WTC11 (cell line): ENCODE results near the gene LDHD. TPM values are rescaled to one million over a fixed set of nuclear protein-coding genes. Genes with fewer than 3 reads are reported as not detected.

ENCODE experiments used
- ATAC-seq: fragments of 200-7000 bp; cut with Tn5 transposase; 2 replicates; pipeline ENCODE4 v1.10.0; 2021; ENCODE audit warnings: mild to moderate bottlenecking, moderate library complexity
- CTCF ChIA-PET: fragments of 300-600 bp; sonication (Branson Sonifier 250); formaldehyde crosslinking; loops from one replicate; lab custom pipeline; 2021; ENCODE audit warnings: antibody characterized with exemption; lab: Charles Lee
- POLR2A ChIA-PET: fragments of 350-600 bp; sonication (Branson Sonifier 250); formaldehyde crosslinking; loops from one replicate; lab custom pipeline; 2021; ENCODE audit warnings: antibody characterized with exemption; lab: Charles Lee
- DNase-seq: peaks from one replicate; pipeline ENCODE4 v3.0.0; 2021; ENCODE audit warnings: low spot score
- H3K27ac Mint-ChIP-seq: 2 replicates; pipeline ENCODE4 v1.8.0; 2021; ENCODE audit warnings: mixed read lengths
- H3K27me3 Mint-ChIP-seq: 2 replicates; pipeline ENCODE4 v1.8.0; 2021; ENCODE audit warnings: low read depth, mild to moderate bottlenecking, moderate library complexity, mixed read lengths
- H3K36me3 Mint-ChIP-seq: 2 replicates; pipeline ENCODE4 v1.8.0; 2021; ENCODE audit warnings: mixed read lengths
- H3K4me1 Mint-ChIP-seq: 2 replicates; pipeline ENCODE4 v1.8.0; 2022; ENCODE audit warnings: mixed read lengths
- H3K4me3 Mint-ChIP-seq: 2 replicates; pipeline ENCODE4 v1.8.0; 2021; ENCODE audit warnings: mild to moderate bottlenecking, moderate library complexity, mixed read lengths
- H3K9me3 Mint-ChIP-seq: 2 replicates; pipeline ENCODE4 v1.8.0; 2021; ENCODE audit warnings: mixed read lengths
- E2F4 ChIP-seq: sonication (generic); formaldehyde crosslinking; IDR thresholded peaks from 2 replicates; pipeline ENCODE4 v1.8.1; 2022; ENCODE audit warnings: low read depth, mild to moderate bottlenecking, moderate library complexity, missing genetic modification reagents, borderline replicate concordance
- ESRRA ChIP-seq: sonication (generic); formaldehyde crosslinking; IDR thresholded peaks from 2 replicates; pipeline ENCODE4 v1.8.1; 2022; ENCODE audit warnings: mild to moderate bottlenecking, missing genetic modification reagents, borderline replicate concordance
- JUN ChIP-seq: sonication (generic); formaldehyde crosslinking; IDR thresholded peaks from 2 replicates; pipeline ENCODE4 v1.8.0; 2023; ENCODE audit warnings: mild to moderate bottlenecking, missing genetic modification reagents
- KAT7 ChIP-seq: sonication (generic); formaldehyde crosslinking; IDR thresholded peaks from 2 replicates; pipeline ENCODE4 v1.8.1; 2023; ENCODE audit warnings: missing genetic modification reagents, mild to moderate bottlenecking, borderline replicate concordance
- MXD4 ChIP-seq: fragments of 250-450 bp; sonication (Bioruptor Pico); IDR thresholded peaks from 2 replicates; pipeline ENCODE4 v1.8.0; 2021; ENCODE audit warnings: mild to moderate bottlenecking, moderate library complexity, borderline replicate concordance
- NFATC4 ChIP-seq: fragments of 250-450 bp; sonication (Bioruptor Pico); IDR thresholded peaks from 2 replicates; pipeline ENCODE4 v1.9.0; 2021; ENCODE audit warnings: mild to moderate bottlenecking
- RELA ChIP-seq: sonication (generic); formaldehyde crosslinking; IDR thresholded peaks from 2 replicates; pipeline ENCODE4 v1.8.1; 2022; ENCODE audit warnings: missing genetic modification reagents, mild to moderate bottlenecking, borderline replicate concordance
- SOX15 ChIP-seq: fragments of 250-450 bp; sonication (Bioruptor Pico); IDR thresholded peaks from 2 replicates; pipeline ENCODE4 v1.9.0; 2021; ENCODE audit warnings: mild to moderate bottlenecking
- TP53 ChIP-seq: sonication (generic); formaldehyde crosslinking; IDR thresholded peaks from 2 replicates; pipeline ENCODE4 v1.8.1; 2023; ENCODE audit warnings: mild to moderate bottlenecking, missing genetic modification reagents
- ZNF121 ChIP-seq: sonication (generic); formaldehyde crosslinking; IDR thresholded peaks from 2 replicates; pipeline ENCODE4 v1.8.0; 2023; ENCODE audit warnings: missing genetic modification reagents
- ZNF263 ChIP-seq: sonication (generic); formaldehyde crosslinking; IDR thresholded peaks from 2 replicates; pipeline ENCODE4 v1.8.1; 2022; ENCODE audit warnings: low read depth, mild to moderate bottlenecking, moderate library complexity, missing genetic modification reagents
- ZNF317 ChIP-seq: sonication (generic); formaldehyde crosslinking; IDR thresholded peaks from 2 replicates; pipeline ENCODE4 v1.8.1; 2023; ENCODE audit warnings: low read depth, mild to moderate bottlenecking, moderate library complexity, missing genetic modification reagents, borderline replicate concordance
- ZNF423 ChIP-seq: fragments of 250-450 bp; sonication (Bioruptor Pico); IDR thresholded peaks from 2 replicates; pipeline ENCODE4 v2.1.2; 2022; ENCODE audit warnings: mild to moderate bottlenecking, moderate library complexity
- ZNF425 ChIP-seq: fragments of 250-450 bp; sonication (Bioruptor Pico); conservative IDR thresholded peaks from 2 replicates; pipeline ENCODE4 v1.9.0; 2021; ENCODE audit warnings: mild to moderate bottlenecking
- ZNF671 ChIP-seq: fragments of 250-450 bp; sonication (Bioruptor Pico); IDR thresholded peaks from 2 replicates; pipeline ENCODE4 v1.8.0; 2021; ENCODE audit warnings: mild to moderate bottlenecking
- ZSCAN18 ChIP-seq: fragments of 250-450 bp; sonication (Bioruptor Pico); IDR thresholded peaks from 2 replicates; pipeline ENCODE4 v2.1.2; 2022; ENCODE audit warnings: mild to moderate bottlenecking, moderate library complexity
- total RNA-seq: library from RNA; stranded (reverse); gene quantifications from 3 replicates; pipeline ENCODE4 v1.2.3, GENCODE V29; 2021
- TF ChIP-seq, protein P1 (sequence below): fragments of 200-600 bp; IDR thresholded peaks from 2 replicates; pipeline ENCODE4 v1.8.0; 2022; ENCODE audit warnings: antibody characterized with exemption
- TF ChIP-seq, protein P2 (sequence below): sonication (generic); formaldehyde crosslinking; IDR thresholded peaks from 2 replicates; pipeline ENCODE4 v1.8.1; 2023; ENCODE audit warnings: mild to moderate bottlenecking, missing genetic modification reagents, moderate library complexity
- TF ChIP-seq, protein P3 (sequence below): sonication (generic); formaldehyde crosslinking; IDR thresholded peaks from 2 replicates; pipeline ENCODE4 v1.8.1; 2022; ENCODE audit warnings: mild to moderate bottlenecking, missing genetic modification reagents, moderate library complexity, borderline replicate concordance
- TF ChIP-seq, protein P4 (sequence below): sonication (generic); formaldehyde crosslinking; IDR thresholded peaks from 2 replicates; pipeline ENCODE4 v1.8.0; 2022; ENCODE audit warnings: mild to moderate bottlenecking, missing genetic modification reagents
- TF ChIP-seq, protein P5 (sequence below): sonication (generic); formaldehyde crosslinking; IDR thresholded peaks from 2 replicates; pipeline ENCODE4 v1.8.1; 2023; ENCODE audit warnings: mild to moderate bottlenecking, missing genetic modification reagents, moderate library complexity

Gene LDHD
- total RNA-seq, 1 experiment from 2014 or later = 12.3 TPM

DNA sequence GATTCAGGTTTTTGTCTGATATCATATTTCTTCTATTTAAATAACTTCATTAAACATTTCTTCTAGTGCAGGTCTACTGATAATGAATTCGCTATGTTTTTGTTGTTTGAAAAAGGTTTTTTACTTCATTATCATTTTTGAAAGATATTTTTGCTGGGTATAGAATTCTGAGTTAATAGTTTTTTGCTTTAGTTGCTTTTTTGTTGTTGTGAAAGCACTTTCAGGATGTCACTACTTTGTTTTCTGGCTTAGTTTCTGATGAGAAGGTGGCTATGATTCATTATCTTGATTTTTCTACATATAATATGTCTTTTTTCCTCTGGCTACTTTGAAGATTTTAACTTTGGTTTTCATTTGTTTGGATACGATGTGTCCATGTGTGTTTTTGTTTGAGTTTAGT, 35.2 kb upstream of the LDHD start (continued):
- no peak for TF ChIP-seq E2F4 (CRISPR knock-in tag)
- TF ChIP-seq RELA (CRISPR knock-in tag) = no peak
- no peak for TF ChIP-seq NFATC4
- TF ChIP-seq JUN (CRISPR knock-in tag) = no peak
- TF ChIP-seq ZSCAN18 = no peak
- no peak for TF ChIP-seq ZNF423 (CRISPR knock-in tag)

DNA sequence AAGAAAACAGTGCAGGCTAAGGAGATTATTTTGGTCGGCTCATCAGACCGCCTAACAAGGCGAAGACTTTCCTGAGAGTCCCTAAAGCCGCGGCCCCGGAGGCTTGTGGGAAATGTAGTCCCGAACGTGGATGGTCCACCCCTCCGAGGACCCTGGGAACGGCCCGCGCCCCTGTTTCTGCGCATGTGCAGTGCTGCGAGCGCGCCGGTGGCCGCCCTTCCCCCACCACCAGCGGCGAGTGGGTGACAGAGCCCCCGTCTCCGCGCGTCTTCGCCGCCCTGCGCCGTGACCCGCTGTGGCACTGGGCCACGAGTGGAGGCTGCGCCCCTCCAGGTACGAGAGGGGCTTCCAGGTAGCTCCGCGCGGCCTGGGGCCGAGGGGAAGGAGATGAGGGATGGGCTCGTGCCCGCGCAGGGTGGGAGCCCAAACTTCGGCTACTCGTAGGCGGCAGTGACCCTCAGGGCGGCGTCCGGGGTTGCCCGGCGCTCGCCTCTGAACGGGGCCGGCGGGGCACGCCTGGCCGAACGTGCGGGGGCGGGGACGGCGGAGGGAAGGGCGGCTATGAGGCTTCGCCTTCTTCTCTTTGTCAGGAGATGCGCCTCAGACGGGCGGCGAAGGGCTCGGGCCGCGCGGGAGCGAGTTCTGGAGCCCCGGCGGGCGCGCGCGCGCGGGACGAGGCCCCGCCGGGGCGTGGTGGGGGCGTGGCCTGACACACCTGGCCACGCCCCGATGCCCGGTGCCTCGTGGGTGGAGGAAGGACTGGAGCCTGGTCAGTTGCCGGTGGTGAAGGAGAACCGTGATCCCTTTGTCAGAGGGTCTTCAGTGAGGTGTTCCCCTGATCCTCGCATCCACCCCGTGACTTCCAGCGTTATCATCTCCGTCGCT, 32.0 kb upstream of the LDHD start, which contains the start of gene ZFP1:
ZFP1 (plus strand) TSS at position 214 of the 885 bp plus-strand sequence. CDS start 4,428 bp downstream, outside the sequence.
- no peaks in the 10 kb centered on the region; the same call in 1 of the 2 replicates for H3K27me3 Mint-ChIP-seq
- H3K9me3 Mint-ChIP-seq = peaks cover 39% of the 10 kb centered on the region
- ChIA-PET CTCF (no interaction called here), POLR2A (no interaction called here)
- peak within 1 kb of the TSS; percentile 94 for H3K4me3 Mint-ChIP-seq
- peak; percentile 91 for ATAC-seq
- H3K36me3 Mint-ChIP-seq = peaks cover 31% of the 10 kb centered on the region
- H3K27ac Mint-ChIP-seq = peak within 1 kb of the TSS; percentile 96
- H3K4me1 Mint-ChIP-seq = peaks cover 4% of the 10 kb centered on the region
- DNase-seq = peak; percentile 97
- TF ChIP-seq KAT7 (no peak), ZNF317 (CRISPR knock-in tag) (0 out of 2 replicates have a peak, but pooled peaks have one; percentile 22), TP53 (no peak), ZNF671 (CRISPR knock-in tag) (no peak), ZNF263 (no peak), ZNF121 (CRISPR knock-in tag) (no peak), ZNF425 (CRISPR knock-in tag) (no peak), ESRRA (peak; percentile 69; the same call in 1 of the 2 replicates), MXD4 (no peak), RELA (CRISPR knock-in tag) (no peak), SOX15 (CRISPR knock-in tag) (no peak)
- TF ChIP-seq, protein P1, sequence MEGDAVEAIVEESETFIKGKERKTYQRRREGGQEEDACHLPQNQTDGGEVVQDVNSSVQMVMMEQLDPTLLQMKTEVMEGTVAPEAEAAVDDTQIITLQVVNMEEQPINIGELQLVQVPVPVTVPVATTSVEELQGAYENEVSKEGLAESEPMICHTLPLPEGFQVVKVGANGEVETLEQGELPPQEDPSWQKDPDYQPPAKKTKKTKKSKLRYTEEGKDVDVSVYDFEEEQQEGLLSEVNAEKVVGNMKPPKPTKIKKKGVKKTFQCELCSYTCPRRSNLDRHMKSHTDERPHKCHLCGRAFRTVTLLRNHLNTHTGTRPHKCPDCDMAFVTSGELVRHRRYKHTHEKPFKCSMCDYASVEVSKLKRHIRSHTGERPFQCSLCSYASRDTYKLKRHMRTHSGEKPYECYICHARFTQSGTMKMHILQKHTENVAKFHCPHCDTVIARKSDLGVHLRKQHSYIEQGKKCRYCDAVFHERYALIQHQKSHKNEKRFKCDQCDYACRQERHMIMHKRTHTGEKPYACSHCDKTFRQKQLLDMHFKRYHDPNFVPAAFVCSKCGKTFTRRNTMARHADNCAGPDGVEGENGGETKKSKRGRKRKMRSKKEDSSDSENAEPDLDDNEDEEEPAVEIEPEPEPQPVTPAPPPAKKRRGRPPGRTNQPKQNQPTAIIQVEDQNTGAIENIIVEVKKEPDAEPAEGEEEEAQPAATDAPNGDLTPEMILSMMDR = no peak
- TF ChIP-seq, protein P2, sequence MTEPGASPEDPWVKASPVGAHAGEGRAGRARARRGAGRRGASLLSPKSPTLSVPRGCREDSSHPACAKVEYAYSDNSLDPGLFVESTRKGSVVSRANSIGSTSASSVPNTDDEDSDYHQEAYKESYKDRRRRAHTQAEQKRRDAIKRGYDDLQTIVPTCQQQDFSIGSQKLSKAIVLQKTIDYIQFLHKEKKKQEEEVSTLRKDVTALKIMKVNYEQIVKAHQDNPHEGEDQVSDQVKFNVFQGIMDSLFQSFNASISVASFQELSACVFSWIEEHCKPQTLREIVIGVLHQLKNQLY (CRISPR knock-in tag) = peak; percentile 79; the same call in 1 of the 2 replicates
- TF ChIP-seq, protein P3, sequence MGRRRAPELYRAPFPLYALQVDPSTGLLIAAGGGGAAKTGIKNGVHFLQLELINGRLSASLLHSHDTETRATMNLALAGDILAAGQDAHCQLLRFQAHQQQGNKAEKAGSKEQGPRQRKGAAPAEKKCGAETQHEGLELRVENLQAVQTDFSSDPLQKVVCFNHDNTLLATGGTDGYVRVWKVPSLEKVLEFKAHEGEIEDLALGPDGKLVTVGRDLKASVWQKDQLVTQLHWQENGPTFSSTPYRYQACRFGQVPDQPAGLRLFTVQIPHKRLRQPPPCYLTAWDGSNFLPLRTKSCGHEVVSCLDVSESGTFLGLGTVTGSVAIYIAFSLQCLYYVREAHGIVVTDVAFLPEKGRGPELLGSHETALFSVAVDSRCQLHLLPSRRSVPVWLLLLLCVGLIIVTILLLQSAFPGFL (CRISPR knock-in tag) = peak; percentile 76; the same call in 1 of the 2 replicates
- TF ChIP-seq, protein P4, sequence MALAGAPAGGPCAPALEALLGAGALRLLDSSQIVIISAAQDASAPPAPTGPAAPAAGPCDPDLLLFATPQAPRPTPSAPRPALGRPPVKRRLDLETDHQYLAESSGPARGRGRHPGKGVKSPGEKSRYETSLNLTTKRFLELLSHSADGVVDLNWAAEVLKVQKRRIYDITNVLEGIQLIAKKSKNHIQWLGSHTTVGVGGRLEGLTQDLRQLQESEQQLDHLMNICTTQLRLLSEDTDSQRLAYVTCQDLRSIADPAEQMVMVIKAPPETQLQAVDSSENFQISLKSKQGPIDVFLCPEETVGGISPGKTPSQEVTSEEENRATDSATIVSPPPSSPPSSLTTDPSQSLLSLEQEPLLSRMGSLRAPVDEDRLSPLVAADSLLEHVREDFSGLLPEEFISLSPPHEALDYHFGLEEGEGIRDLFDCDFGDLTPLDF (CRISPR knock-in tag) = no peak
- TF ChIP-seq, protein P5, sequence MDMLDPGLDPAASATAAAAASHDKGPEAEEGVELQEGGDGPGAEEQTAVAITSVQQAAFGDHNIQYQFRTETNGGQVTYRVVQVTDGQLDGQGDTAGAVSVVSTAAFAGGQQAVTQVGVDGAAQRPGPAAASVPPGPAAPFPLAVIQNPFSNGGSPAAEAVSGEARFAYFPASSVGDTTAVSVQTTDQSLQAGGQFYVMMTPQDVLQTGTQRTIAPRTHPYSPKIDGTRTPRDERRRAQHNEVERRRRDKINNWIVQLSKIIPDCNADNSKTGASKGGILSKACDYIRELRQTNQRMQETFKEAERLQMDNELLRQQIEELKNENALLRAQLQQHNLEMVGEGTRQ (CRISPR knock-in tag) = 0 out of 2 replicates have a peak, but pooled peaks have one; percentile 16
